Astrocyte (in vitro differentiated cells and primary cell): Measurements from ENCODE around the gene FRMD4B. TPM values are rescaled to one million over a fixed set of nuclear protein-coding genes. Genes with fewer than 3 reads are reported as not detected.
A peak's percentile ranks its signal among the peaks of the same experiment; 100 is the strongest.

Experiments used
- DNase-seq: peaks from one replicate; pipeline ENCODE4 v3.0.0-alpha.2; 2010; ENCODE audit warnings: low read depth
- FAIRE-seq: peaks from 2 replicates; lab custom pipeline; 2011; peaks lifted over from hg19 to GRCh38; lab: Jason Lieb, UNC
- H2AFZ ChIP-seq: 2 replicates; pipeline ENCODE4 v1.6.0; 2012; ENCODE audit warnings: low read depth, low read length, inconsistent platforms
- H3K27ac ChIP-seq: 2 replicates; pipeline ENCODE4 v1.5.1; 2011; ENCODE audit warnings: low read depth, low read length, inconsistent platforms
- H3K27me3 ChIP-seq: 2 replicates; pipeline ENCODE4 v1.6.0; 2011; ENCODE audit warnings: low read length, inconsistent platforms; ENCODE audit not compliant: insufficient read depth
- H3K36me3 ChIP-seq: 2 replicates; pipeline ENCODE4 v1.5.1; 2011; ENCODE audit warnings: low read length, inconsistent platforms; ENCODE audit not compliant: insufficient read depth
- H3K4me1 ChIP-seq: 2 replicates; pipeline ENCODE4 v1.5.1; 2011; ENCODE audit warnings: low read length, inconsistent platforms; ENCODE audit not compliant: insufficient read depth
- H3K4me2 ChIP-seq: 2 replicates; pipeline ENCODE4 v1.6.0; 2012; ENCODE audit warnings: low read length, inconsistent platforms
- H3K4me3 ChIP-seq: 2 replicates; pipeline ENCODE4 v1.5.1; 2011; ENCODE audit warnings: low read depth, mild to moderate bottlenecking, low read length, inconsistent platforms; ENCODE audit not compliant: insufficient read depth
- H3K79me2 ChIP-seq: 2 replicates; pipeline ENCODE4 v1.6.0; 2012; ENCODE audit warnings: mild to moderate bottlenecking, low read length, inconsistent platforms; ENCODE audit not compliant: insufficient read depth
- H3K9ac ChIP-seq: 2 replicates; pipeline ENCODE4 v1.6.0; 2012; ENCODE audit warnings: mild to moderate bottlenecking, low read length, inconsistent platforms
- H3K9me3 ChIP-seq: 2 replicates; pipeline ENCODE4 v1.5.1; 2012; ENCODE audit warnings: low read depth, mild to moderate bottlenecking, low read length, inconsistent platforms; ENCODE audit not compliant: insufficient read depth
- H4K20me1 ChIP-seq: 2 replicates; pipeline ENCODE4 v1.6.0; 2012; ENCODE audit warnings: low read length, inconsistent platforms; ENCODE audit not compliant: insufficient read depth
- H3K27ac Mint-ChIP-seq: one replicate; pipeline ENCODE4 v1.8.0; 2021; ENCODE audit warnings: mild to moderate bottlenecking, mixed read lengths; ENCODE audit not compliant: unreplicated experiment
- H3K27me3 Mint-ChIP-seq: one replicate; pipeline ENCODE4 v1.8.0; 2021; ENCODE audit warnings: low read depth, mixed read lengths; ENCODE audit not compliant: unreplicated experiment
- H3K36me3 Mint-ChIP-seq: one replicate; pipeline ENCODE4 v1.8.0; 2021; ENCODE audit warnings: low read depth, mixed read lengths; ENCODE audit not compliant: unreplicated experiment
- H3K4me1 Mint-ChIP-seq: one replicate; pipeline ENCODE4 v1.8.0; 2021; ENCODE audit warnings: low read depth, mixed read lengths; ENCODE audit not compliant: unreplicated experiment
- H3K4me3 Mint-ChIP-seq: one replicate; pipeline ENCODE4 v1.8.0; 2021; ENCODE audit warnings: mild to moderate bottlenecking, moderate library complexity, mixed read lengths; ENCODE audit not compliant: unreplicated experiment
- H3K9me3 Mint-ChIP-seq: one replicate; pipeline ENCODE4 v1.8.0; 2021; ENCODE audit warnings: mild to moderate bottlenecking, mixed read lengths; ENCODE audit not compliant: unreplicated experiment
- CTCF ChIP-seq: IDR thresholded peaks from 2 replicates; pipeline ENCODE4 v1.5.1; 2011; ENCODE audit warnings: low read depth, mild to moderate bottlenecking, inconsistent platforms, low read length, moderate library complexity; ENCODE audit not compliant: insufficient read depth
- EZH2 ChIP-seq: IDR thresholded peaks from 2 replicates; pipeline ENCODE4 v1.6.1; 2012; ENCODE audit warnings: mild to moderate bottlenecking, low read length, inconsistent platforms; ENCODE audit not compliant: insufficient read depth
- total RNA-seq: library from RNA; stranded (reverse); gene quantifications from 2 replicates; pipeline ENCODE4 v1.2.1, GENCODE V29; 2021

FRMD4B gene
- total RNA-seq, 1 donor from 2014 or later, result 9.2 TPM

- Mint-ChIP-seq H3K36me3 (no peaks in the 10 kb centered on the region), H3K4me1 (peaks cover 32% of the 10 kb centered on the region), H3K9me3 (no peaks in the 10 kb centered on the region), H3K27ac (no peak overlapping the region), H3K27me3 (no peaks in the 10 kb centered on the region), H3K4me3 (no peak overlapping the region)
- Histone ChIP-seq H3K4me1 (peaks cover 5% of the 10 kb centered on the region), H3K27me3 (peaks cover 59% of the 10 kb centered on the region), H3K4me2 (no peak overlapping the region), H3K4me3 (no peak overlapping the region), H3K79me2 (no peaks in the 10 kb centered on the region), H3K9ac (no peak overlapping the region), H3K36me3 (no peaks in the 10 kb centered on the region), H4K20me1 (no peaks in the 10 kb centered on the region), H3K9me3 (no peaks in the 10 kb centered on the region), H2AFZ (no peak overlapping the region), H3K27ac (no peak overlapping the region)
- DNase-seq (no peak), FAIRE-seq (no peak)
- TF ChIP-seq EZH2 (no peak), CTCF (no peak)
Measured at GRCh38 chr3:69246612-69247011, 139.3 kb downstream of the FRMD4B start.

GRCh38 chr3:69244039-69244438, 141.8 kb downstream of the FRMD4B start:
- Histone ChIP-seq H4K20me1 (no peaks in the 10 kb centered on the region), H3K79me2 (no peaks in the 10 kb centered on the region), H3K4me2 (no peak overlapping the region), H2AFZ (no peak overlapping the region), H3K9me3 (no peaks in the 10 kb centered on the region), H3K36me3 (no peaks in the 10 kb centered on the region), H3K27ac (no peak overlapping the region), H3K9ac (no peak overlapping the region), H3K27me3 (peaks cover 54% of the 10 kb centered on the region), H3K4me3 (no peak overlapping the region), H3K4me1 (peaks cover 5% of the 10 kb centered on the region)
- TF ChIP-seq CTCF, result no peak
- no peak for TF ChIP-seq EZH2
- no peak overlapping the region for H3K4me3 Mint-ChIP-seq
- peaks cover 42% of the 10 kb centered on the region for H3K4me1 Mint-ChIP-seq
- no peaks in the 10 kb centered on the region for H3K27me3 Mint-ChIP-seq
- no peaks in the 10 kb centered on the region for H3K9me3 Mint-ChIP-seq
- DNase-seq, result no peak
- no peak for FAIRE-seq
- H3K36me3 Mint-ChIP-seq, result no peaks in the 10 kb centered on the region
- peak overlapping the region; percentile 95 for H3K27ac Mint-ChIP-seq

GRCh38 chr3:69241769-69242168, 144.1 kb downstream of the FRMD4B start:
- Histone ChIP-seq H2AFZ (no peak overlapping the region), H3K27me3 (peaks cover 45% of the 10 kb centered on the region), H3K4me3 (no peak overlapping the region), H3K36me3 (no peaks in the 10 kb centered on the region), H3K4me2 (no peak overlapping the region), H3K79me2 (no peaks in the 10 kb centered on the region), H3K27ac (no peak overlapping the region), H4K20me1 (no peaks in the 10 kb centered on the region), H3K9ac (no peak overlapping the region), H3K9me3 (no peaks in the 10 kb centered on the region), H3K4me1 (peaks cover 5% of the 10 kb centered on the region)
- H3K9me3 Mint-ChIP-seq, result no peaks in the 10 kb centered on the region
- DNase-seq (no peak), FAIRE-seq (no peak)
- H3K36me3 Mint-ChIP-seq, result no peaks in the 10 kb centered on the region
- peak overlapping the region; percentile 92 for H3K27ac Mint-ChIP-seq
- H3K4me3 Mint-ChIP-seq, result no peak overlapping the region
- no peaks in the 10 kb centered on the region for H3K27me3 Mint-ChIP-seq
- peaks cover 49% of the 10 kb centered on the region for H3K4me1 Mint-ChIP-seq
- TF ChIP-seq CTCF (no peak), EZH2 (no peak)
